Measurements from ENCODE around the gene RHOBTB3.

The RHOBTB3 gene

DNA sequence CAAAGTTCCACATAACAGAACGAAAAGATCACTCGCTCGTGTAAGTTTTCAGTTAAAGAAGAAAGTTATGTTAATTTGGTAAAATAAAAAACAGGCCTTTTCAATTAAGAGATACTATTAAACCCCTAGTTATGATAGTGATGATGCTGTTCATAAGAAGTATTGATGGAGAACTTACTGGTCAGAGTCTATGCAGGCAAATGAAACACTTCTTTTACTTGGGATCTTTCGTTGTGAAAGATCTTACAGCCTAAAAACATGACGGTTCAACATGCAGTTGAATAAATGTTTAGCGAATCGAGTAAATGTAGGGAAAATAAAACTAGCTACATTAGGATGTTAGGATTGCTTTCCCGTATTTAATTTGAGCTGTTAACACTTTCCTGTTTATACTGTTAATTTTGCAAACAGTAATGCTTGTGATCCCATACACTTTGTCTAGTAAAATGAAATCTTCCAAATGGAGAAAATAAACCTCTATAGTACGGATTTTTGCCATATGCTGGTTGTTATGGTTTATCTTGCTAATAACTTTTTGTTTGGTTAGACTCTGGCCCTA, 2.0 kb downstream of the RHOBTB3 start:
- no peak for DNase-seq

DNA sequence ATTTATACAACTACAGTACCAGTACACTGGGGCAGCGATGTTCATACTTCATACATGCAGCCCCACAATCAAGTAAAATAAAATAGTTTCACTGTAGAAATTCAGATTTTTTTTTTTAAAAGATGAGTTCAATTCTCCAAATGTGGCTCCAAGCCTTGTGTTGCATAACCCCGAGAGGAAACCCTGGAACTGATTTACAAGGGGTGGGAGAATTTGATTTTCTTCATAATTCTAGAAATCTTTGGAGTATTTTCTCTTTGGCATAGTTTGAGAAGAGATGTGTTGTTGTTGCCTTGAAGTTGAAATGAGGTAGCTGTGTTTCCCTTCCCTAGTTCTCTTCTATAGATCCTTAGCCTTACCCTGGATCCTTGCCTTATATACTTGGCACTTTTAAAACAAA, 3.1 kb downstream of the RHOBTB3 start:
- DNase-seq, result no peak

DNA sequence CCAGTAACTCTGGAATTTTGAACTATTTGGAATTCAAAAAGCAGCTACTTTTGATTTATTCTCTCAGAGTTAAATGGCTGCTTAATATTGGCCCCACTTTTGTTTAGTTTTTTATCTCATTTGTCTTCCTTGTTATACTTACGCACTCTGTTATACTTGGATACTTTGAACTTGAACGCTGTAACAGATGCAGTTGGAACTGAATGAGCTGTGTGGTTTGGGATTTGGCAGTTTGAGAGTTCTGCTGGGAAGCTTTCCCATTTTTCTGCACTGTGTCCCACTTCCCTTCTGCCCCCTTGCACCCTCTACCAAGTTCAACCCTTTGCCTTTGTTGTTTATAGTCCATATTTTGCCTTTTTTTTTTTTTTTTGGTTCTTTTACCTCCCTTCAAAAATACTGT, 3.8 kb downstream of the RHOBTB3 start:
- no peak for DNase-seq

DNA sequence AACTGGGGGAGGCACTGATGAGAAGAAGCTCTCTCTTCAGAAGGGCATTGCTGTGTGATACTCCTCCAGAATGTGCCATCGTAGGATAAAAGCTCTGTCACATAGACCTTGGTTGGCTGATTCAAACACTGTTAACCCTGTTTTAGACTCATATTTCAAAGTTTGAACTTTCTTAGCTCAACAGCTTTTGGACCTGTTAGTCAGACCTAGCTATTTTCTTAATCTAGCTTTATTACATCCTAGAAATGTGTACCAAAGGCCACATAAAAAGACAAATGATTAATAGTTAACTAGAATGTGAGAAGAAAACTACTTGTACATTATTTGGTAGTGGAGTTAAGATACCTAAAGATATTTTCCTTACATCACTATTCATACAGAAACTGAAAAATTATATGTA, 4.3 kb downstream of the RHOBTB3 start:
- DNase-seq, result no peak

DNA sequence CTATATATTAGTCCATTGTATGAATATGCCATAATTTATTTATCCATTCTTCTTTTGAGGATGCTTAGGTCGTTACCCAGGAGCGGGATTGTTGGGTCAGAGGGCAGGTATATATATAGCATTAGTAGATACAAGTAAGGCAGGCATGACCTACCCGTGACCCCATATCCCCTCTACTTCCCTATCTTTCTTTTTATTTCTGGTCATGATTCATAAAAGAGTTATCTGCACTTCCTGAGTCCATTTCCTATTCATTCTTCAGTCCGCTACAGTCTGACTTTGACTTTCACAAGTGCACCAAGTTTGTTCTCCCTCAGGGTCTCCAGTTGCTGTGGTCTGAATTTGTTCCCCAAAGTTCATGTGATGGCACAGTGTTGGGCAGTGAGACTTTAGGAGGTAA, 6.9 kb downstream of the RHOBTB3 start:
- DNase-seq, result no peak

DNA sequence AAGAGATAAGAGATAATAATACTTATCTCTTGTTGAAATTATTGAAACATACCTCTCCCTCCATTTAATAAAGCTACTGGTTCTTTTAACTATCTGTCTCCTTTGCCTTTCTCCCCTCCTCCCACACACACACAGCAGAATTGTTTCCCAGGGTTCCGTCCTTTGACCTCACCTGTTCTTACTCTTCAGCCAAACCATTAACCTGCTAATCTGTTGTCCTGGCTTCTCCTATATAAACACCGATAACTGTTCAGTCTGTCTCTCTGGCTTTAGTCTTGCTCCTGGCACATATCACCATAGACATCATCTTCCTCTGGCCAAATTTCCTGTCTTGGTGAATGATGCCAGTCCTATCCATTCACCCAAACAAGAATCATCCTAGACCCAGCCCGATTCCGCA, 7.7 kb downstream of the RHOBTB3 start:
- DNase-seq, result no peak

DNA sequence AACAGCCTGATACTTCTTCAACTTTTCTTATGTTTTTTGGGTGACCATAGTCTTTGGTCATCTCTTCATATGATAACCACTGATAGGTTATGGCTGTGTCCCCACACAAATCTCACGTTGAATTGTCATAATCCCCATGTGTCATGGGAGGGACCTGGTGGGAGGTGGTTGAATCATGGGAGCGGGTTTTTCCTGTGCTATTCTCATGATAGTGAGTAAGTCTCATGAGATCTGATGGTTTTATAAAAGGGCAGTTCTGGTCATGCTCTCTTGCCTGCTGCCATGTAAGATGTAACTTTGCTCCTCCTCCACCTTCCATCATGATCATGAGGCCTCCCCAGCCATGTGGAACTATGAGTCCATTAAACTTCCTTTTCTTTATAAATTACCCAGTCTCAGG, 8.7 kb downstream of the RHOBTB3 start:
- DNase-seq, result no peak

DNA sequence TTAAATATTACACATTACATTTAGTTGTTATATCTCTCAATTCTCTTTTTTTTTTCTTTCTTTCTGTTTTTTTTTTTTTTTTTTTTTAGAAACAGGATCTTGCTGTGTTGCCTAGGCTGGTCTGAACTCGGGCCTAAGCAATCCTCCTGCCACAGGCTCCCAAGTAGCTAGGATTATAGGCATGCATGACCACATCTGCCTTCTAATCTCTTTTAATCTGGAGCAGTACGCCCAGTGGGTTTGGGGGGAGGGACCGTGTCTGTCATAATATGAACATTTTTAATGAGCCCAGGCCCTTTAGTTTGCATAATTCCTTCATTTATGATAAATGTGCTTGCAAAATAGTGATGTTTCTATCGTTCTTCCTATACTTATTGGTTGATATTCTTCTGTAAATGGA, 10.3 kb downstream of the RHOBTB3 start:
- DNase-seq, result no peak

DNA sequence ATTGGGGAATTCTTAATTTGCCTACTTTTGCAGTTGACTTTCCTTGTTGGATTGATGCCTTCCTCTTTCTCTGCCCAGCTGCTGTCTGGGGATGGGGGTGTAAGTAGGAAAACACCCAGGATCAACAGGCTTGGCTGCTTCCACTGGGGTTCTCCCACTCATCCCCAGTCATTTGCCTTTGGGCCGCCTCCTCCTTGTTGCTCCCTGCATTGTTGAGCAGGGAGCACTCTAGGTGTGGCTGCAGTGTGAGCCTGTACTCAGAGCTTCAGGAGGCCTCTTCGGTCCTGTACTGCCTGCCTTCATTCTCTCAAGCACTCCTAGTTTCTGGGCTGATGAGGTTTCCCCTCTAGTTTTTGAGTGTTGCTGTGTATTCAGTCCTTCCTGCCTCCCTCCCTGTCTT, 12.1 kb downstream of the RHOBTB3 start:
- DNase-seq, result no peak

DNA sequence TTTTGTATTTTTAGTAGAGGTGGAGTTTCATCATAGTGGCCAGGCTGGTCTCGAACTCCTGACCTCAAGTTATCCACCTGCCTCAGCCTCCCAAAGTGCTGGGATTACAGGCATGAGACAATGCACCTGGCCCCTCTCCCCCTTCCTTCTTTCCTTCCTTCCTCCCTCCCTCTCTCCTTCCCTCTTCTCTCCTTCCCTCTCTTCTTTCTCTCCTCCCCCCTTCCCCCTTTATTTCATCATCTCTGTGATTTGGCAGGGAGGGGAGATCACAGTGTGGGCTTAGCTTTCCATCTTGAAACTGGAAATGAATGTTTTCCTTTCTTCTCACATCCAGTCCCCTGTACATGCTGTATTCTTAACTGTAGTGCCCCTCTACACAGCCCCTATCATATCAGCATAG, 12.7 kb downstream of the RHOBTB3 start:
- DNase-seq, result no peak

DNA sequence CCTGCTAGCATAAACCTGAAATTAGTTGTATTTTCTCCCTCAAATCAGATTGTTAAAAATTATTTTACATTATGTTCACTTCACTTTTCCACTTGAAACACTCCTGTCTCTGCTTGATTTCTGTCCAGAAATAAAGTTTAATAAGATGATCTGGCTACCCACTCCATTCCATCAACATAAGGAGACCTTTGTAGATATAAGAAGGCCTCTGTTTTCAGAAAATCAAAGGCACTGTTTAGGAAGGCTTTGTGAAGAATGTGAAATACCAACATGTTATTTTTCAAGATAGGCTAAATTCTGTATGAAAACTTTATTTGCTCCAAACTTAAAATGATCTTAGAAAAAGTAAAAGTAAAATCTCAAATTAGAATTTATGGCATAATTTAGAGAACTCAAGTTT, 15.1 kb downstream of the RHOBTB3 start:
- DNase-seq, result no peak

DNA sequence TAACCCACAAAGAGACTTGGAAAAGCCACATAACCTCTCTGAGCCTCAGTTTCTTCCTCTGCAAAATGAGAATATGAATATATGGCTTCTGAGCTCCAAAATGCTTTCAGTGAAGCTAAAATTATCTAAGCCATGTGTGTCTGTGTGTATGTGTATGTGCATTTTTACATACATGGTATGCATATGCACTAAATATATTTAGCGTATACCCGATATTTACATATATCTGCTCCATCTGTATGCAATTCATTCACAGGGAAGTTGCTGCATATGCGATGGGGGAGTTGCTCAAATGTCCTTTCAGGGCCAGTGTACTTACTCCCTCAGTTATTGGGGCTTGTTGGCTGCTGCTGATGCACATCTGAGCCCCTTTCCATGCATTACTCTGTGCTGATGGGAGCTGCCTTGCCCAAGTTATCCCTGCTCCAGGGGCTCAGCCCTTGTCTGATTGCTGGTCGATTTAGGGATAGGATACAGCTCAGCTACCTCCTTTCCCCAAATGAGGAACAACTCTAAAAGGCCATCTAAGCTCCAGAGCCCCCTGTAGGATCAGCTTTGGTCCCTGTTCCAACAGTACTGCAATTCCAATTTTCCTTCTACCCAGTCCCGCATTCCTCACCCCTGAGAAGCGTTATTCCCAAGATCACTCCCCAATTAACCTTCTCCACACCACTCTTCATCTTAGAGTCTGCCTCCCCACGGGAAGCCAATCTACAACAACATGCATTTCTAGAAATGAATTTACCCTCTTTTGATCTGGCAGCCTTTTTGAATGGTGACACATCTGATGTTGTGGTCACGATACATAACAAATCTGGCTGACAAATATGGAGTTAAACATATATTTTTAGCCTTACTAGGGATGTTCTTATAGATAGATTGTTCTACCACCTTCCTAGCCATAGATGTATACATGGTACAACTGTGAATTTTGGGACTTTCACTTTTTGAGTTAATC, 15.9 kb downstream of the RHOBTB3 start:
- DNase-seq, result no peak

DNA sequence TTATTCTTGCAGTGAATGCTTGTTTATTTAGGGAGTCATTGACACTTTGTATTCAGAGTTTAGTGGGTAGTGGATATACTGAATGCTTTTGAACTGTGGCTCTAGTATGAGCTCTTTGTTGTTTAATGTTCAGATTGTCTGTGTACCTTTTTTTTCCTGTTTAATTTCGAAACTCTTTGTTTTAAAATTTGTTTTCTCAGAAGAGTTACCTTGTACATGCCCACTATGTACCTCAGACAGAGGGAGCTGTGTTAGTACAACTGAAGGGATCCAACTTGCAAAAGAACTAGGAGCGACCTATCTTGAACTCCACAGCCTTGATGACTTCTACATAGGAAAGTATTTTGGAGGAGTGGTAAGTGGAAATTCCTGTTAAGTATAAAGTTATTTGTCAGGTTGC, 17.0 kb downstream of the RHOBTB3 start:
- DNase-seq, result no peak

DNA sequence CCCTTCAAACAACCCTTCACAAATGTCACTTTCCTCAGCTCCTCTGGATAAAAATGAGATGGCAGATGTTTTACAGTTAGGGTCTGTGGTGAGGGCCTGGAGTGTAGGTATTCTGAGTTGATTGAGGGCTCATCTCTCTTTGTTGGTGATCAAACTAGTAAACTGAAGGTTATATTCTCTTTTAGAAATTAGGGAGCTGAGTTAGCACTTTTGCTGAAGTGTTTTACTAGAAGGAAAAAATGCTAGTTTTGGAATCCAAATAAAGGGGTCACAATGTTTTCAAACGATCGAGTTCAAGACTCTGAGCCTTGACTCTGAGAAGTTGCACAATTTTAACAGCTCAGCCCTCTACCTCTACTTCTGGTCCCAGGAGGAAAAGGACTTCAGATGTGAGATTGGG, 23.4 kb downstream of the RHOBTB3 start:
- DNase-seq, result no peak

DNA sequence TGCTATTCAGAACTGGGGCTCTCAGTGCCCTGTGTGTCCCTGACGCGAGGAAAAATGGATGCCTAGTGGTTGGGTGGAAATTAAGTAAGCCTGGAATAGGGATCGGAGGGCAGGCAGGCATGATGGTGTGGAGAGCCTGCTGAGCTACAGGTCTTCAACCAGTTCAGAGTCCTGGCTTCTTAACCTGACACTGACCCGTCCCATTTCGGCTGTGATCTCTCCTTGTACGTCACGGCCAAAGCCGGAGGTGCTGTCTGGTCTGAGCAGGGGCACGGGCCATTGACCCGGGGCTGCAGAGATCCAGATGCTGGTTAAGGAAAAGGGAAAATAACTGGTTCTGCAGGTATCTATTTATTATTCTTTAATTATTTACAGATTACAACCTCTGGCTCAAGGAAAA, 27.9 kb downstream of the RHOBTB3 start:
- no peak for DNase-seq

DNA sequence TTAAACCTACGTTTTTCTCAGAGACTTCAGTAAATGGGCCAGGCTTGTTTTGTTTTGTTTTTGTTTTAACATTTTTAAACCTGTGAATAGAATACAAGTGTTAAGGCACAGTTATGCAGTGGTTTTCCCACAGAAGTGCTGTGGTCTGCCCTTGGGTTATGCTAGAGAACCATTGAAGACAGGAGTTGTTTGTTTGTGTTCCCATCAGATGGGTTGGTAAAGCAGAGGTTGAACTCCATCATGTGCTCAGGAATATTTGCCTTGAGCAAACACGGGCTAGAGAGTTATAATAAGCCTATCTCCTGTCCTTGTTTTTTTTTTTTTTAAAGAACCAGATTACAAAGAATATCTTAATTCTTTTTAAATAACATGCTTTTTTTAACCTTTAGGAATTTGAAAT, 28.5 kb downstream of the RHOBTB3 start:
- no peak for DNase-seq

DNA sequence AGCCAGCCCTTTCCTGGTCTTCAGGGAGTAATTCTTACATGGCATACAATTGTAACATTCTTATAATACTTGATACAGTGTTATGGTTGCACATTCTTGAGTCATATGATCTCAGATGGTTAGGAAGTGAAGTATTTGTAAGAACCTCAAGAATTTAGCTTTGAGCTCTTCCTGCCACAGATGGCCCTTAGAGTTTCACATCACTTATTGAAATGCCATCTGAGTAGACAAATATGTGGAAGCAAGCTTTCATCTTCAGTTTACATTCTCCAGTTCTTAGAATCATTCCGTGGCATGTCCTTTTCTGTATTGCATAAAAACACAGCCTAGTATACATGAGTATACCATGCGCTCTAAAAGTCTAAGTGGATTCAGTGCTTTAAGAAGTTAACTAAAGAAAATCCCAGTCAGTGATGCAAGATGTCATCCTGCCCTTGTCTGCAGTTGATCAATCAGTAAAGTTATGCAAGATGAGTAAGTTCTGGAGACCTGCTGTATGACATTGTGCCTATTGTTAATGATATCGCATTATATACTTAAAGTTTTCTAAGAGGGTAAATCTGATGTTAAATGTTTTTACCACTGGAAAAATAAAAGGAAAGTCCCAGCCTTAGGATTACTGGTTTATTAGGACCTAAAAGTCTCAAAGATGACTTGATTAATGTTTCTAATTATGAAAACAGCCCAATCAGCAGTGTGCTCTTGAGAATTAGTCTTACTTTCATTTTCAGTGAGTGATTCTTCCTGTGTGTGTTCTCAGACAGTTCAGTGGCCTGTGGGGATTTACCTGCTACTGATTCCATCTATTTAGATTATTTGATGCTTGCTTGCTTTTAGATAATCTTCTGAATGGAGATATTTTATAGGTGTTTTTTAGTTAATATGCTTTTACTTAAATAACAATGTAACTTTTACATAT, 29.4 kb downstream of the RHOBTB3 start:
- no peak for DNase-seq

DNA sequence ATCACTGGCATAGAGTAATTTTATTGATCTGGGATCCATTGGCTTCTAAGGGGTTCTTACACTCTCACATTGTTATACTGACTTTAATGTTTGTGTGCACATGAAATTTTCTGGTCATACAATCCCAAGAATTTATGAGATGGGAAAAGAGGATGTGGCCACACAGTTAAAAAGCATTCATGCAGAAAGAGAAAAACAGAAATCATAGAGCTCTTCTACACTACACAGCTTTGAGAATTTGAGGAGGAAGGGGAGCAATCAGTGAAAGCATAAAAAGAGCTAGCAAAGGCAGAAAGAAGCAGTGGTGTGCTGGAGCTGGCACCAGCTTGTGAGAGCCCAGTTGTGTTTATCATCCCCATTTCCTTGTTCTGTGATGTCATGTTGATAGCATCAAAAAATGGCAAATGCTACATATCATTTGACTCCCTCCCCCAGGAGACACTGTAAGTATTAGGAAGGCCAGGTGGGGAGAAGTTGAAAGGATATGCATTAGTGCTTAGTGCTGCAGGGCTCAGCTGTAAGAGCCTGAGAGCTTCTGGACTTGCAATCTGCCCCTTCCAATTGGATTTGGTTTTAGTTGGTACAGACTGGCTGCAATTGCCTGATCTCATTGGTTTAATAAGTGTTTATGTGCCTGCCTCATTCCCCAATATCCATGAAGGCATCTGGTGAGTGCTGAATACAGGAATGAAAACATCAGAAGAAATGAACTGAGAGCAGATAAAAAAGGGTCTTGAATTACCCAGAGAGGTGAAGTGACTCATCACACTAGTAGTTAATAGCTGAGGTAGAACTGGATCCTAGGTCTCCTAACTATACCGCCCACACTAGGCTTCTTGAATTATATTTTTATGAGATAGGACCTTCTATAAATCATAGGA, 30.9 kb downstream of the RHOBTB3 start:
- DNase-seq, result no peak

DNA sequence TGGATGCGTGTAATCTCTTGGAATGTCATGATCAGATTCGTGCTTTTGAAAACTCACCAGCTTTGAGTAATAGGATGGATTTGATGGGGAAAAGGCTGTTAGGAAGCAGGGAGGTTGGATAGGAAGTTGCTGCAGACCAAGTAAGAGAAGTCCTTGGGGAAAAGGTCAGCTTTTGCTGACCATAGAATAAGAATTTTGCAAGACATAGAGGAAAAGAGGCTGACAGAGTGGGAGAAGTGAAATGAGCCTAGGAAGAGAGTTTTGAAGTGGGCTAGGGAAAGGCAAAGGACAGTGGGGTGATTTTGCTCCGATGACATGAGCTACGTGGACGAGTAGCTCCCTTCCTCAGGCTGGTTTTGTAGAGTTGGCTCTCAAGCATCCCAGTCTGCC, 31.5 kb downstream of the RHOBTB3 start:
- DNase-seq, result no peak

DNA sequence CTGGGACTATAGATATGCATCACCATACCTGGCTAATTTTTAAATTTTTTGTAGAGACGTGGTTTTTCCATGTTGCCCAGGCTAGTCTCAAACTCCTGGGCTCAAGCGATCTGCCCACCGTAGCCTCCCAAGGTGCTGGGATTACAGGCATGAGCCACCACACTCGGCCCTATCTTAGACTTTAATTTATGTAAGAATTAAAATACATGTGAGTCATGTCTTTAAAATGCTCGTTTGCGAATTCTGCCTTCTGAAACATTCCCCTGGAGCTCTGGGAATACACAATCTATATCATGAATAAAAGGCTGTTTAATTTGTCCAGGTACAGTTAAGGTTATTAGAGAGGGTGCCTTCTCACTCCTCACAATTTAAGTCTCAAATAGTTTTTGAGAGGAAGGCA, 32.8 kb downstream of the RHOBTB3 start:
- no peak for DNase-seq

DNA sequence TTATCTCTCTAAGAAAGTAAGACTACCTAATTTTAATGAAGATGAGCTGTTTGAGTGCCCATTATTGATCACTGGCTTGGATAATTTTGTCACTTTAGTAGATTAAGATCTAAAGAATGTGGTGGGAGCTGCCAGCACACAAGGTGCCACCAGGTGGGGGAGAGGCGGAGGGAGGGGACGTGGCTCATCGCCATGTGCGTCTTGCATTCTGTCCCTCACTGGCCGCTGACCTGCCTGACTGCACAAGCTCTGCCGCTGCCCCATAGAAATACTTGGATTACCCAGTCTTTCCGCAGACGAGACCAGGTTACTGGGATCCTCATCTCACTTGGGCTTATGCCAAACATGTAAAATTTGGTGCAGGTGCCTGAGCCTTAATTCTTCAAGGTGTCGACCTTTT, 37.6 kb downstream of the RHOBTB3 start:
- no peak for DNase-seq

DNA sequence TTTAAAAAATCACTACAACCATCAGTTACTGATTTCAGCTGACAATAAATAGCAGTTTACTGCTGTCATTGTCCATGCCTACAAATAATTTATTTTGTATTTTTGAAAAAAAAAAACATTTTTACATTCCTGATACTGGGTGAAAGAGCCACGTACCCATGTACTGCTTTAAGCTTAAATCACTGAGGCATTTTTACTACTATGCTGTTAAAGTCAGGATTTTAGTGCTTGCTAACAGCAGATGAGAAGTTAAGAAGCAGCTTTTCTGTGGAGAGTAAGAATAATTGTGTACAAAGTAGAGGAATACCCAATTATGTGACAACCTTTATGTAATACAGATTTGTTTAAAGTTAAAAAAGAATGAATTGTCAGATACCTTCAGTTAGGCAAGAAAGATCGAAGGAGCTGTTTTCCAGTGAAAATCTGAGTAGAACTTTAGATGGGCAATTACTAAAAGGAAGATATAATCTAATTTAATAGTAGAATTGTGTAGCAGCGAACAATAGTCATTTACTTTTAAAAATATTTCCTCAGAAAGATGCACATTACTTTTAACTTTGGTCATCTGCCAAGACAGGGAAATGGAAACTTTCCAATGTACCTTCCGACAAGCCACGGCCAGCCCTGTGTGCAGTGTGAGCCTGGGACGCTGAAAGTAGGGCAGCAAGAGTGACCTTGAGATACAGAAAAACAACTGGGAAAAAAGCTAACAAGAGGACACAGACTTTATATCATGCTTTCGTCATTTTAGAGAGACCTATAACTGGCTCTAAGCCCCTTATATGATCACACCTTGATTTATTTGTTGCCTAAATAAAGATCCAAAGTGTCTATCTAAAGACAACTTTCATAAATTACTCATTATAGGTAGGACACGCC, 39.9 kb downstream of the RHOBTB3 start:
- DNase-seq, result no peak
